GM12875 (cell line): ENCODE results near the gene CHI3L2.

Experiments
- H3K4me3 ChIP-seq: one replicate; pipeline ENCODE4 v1.5.1; 2011; ENCODE audit warnings: low read depth, low read length, control low read depth
- TF ChIP-seq, protein P1 (sequence below): IDR thresholded peaks from 2 replicates; pipeline ENCODE4 v1.5.1; 2011; ENCODE audit warnings: low read depth, mild to moderate bottlenecking, control low read depth, inconsistent platforms, low read length, moderate library complexity, borderline replicate concordance; ENCODE audit not compliant: insufficient read depth

Gene CHI3L2

DNA sequence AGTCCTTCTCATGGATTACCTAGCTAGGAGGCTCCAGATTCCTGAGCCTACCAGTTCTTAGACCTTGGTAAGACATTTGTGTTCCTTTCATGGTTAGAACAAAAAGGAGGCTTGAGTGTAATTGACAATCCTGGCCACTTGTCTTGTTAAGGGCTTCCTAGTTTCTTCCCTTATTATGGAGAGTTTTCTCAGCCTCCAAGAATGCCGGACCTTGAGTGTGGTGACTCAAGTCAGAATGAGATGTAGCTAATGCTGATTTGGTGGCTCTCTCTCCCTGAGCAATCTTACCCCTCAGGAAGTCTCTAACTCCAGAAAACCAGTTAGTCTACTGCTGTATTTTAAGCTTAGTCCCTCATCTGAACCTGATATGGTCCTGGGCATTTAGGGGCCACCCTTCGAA, 14.3 kb downstream of the CHI3L2 start:
- no peak overlapping the region for H3K4me3 ChIP-seq
- TF ChIP-seq, protein P1, sequence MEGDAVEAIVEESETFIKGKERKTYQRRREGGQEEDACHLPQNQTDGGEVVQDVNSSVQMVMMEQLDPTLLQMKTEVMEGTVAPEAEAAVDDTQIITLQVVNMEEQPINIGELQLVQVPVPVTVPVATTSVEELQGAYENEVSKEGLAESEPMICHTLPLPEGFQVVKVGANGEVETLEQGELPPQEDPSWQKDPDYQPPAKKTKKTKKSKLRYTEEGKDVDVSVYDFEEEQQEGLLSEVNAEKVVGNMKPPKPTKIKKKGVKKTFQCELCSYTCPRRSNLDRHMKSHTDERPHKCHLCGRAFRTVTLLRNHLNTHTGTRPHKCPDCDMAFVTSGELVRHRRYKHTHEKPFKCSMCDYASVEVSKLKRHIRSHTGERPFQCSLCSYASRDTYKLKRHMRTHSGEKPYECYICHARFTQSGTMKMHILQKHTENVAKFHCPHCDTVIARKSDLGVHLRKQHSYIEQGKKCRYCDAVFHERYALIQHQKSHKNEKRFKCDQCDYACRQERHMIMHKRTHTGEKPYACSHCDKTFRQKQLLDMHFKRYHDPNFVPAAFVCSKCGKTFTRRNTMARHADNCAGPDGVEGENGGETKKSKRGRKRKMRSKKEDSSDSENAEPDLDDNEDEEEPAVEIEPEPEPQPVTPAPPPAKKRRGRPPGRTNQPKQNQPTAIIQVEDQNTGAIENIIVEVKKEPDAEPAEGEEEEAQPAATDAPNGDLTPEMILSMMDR, result no peak

DNA sequence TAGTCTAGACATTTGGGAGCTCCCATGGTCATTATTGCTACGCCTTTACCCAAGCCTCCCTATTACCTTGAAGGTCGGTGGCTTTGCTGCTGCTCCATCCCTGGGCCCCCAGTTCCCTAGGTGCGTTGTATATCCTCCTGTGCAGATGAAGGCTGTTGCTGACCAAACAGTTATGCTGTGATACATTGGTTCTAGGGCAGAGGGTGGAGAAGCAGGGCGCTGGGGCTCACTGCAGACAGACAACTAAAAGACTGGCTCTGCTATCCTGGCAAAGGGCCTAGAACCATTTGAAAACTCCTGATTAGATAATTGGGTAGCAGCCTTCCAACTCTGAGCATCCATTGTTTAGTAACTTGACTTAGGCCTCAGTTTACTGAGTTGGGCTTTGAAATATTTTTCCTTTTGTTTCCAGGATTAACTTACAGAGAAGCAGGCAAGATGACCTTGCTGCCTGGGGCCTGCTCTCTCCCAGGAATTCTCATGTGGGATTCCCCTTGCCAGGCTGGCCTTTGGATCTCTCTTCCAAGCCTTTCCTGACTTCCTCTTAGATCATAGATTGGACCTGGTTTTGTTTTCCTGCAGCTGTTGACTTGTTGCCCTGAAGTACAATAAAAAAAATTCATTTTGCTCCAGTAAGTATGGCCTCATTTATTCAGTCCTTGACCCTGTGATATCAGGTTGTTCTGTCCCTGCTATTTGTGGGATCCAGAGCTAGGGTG, 15.5 kb downstream of the CHI3L2 start:
- H3K4me3 ChIP-seq, result no peak overlapping the region
- TF ChIP-seq, protein P1, result no peak

- no peak overlapping the region for H3K4me3 ChIP-seq
- TF ChIP-seq, protein P1, result no peak
These were observed 19.8 kb downstream of the CHI3L2 start for GRCh38 chr1:111247125-111247838.

DNA sequence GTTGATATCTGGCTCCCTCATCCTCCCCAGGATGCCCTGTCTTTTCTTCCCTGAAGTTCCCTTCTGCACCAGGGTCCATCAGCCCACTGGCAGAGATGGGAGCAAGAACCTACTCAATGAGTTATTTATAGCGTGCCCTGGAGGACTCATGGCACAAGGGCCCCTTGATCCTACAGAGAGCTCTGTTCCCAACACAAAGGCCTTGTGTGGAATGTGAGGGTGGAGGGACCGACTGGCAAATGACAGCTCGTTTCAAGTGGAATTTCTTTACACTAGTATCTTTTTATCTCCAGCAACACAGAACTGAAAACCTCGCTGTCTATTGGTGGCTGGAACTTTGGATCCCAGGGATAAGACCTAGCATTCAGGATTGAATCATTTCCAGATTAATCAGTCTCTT, 22.4 kb downstream of the CHI3L2 start:
- TF ChIP-seq, protein P1, result no peak

GRCh38 chr1:111251570-111251969, 24.1 kb downstream of the CHI3L2 start:
- H3K4me3 ChIP-seq, result no peak overlapping the region
- TF ChIP-seq, protein P1, result no peak

More for the DNA sequence above, 22.4 kb downstream of the CHI3L2 start:
- H3K4me3 ChIP-seq, result no peak overlapping the region

DNA sequence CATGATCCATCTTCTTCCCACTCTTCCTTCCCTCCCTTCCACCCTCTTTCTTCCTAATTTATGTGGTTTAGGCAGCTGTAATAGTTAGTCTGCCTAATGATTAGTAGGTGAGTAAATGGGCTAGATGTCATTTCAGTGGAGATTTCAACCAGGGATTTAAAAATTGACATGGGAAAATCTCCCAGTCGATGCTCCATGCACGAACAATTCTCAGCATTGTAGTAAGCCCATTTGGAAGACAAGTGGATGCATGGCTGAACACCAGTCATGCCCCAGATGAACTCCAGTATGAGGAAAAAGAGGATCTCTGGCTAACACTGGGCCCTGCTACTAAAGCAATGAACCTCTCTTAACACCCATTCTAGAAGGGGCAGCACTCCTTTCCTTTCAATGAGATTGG, 25.3 kb downstream of the CHI3L2 start:
- H3K4me3 ChIP-seq, result no peak overlapping the region
- TF ChIP-seq, protein P1, result no peak

- H3K4me3 ChIP-seq, result no peak overlapping the region
- TF ChIP-seq, protein P1, result no peak
These were observed 26.4 kb downstream of the CHI3L2 start for GRCh38 chr1:111253876-111254275.
